Neural progenitor cell (in vitro differentiated cells): Measurements from ENCODE around the gene AFF3. TPM values are rescaled to one million over a fixed set of nuclear protein-coding genes. Genes with fewer than 3 reads are reported as not detected.

Experiments
- DNase-seq: peaks from one replicate; pipeline ENCODE4 v3.0.0-alpha.2; 2016; ENCODE audit warnings: low spot score
- H2AFZ ChIP-seq: fragments of 200-600 bp; sonication (generic); replicated peaks from 2 replicates; pipeline ENCODE4 v1.6.1; 2016; ENCODE audit warnings: antibody characterized with exemption
- H3F3A ChIP-seq: fragments of 200-600 bp; sonication (generic); 2 replicates; pipeline ENCODE4 v1.6.1; 2016; ENCODE audit warnings: antibody characterized with exemption, low read depth
- H3K27ac ChIP-seq: fragments of 200-600 bp; sonication (generic); 2 replicates; pipeline ENCODE4 v1.5.1; 2016; ENCODE audit warnings: mild to moderate bottlenecking
- H3K27me3 ChIP-seq: fragments of 200-600 bp; sonication (generic); 2 replicates; pipeline ENCODE4 v1.6.1; 2016; ENCODE audit warnings: mild to moderate bottlenecking, moderate library complexity
- H3K36me3 ChIP-seq: fragments of 200-600 bp; sonication (generic); 2 replicates; pipeline ENCODE4 v1.5.1; 2016
- H3K4me1 ChIP-seq: fragments of 200-600 bp; sonication (generic); 2 replicates; pipeline ENCODE4 v1.6.1; 2016; ENCODE audit warnings: mixed run types
- H3K4me2 ChIP-seq: fragments of 200-600 bp; sonication (generic); 2 replicates; pipeline ENCODE4 v1.6.1; 2016
- H3K4me3 ChIP-seq: fragments of 200-600 bp; sonication (generic); 2 replicates; pipeline ENCODE4 v1.5.1; 2016
- H3K79me2 ChIP-seq: fragments of 200-600 bp; sonication (generic); 2 replicates; pipeline ENCODE4 v1.6.1; 2016; ENCODE audit warnings: low read depth
- H3K9ac ChIP-seq: fragments of 200-600 bp; sonication (generic); 2 replicates; pipeline ENCODE4 v1.6.1; 2016
- H3K9me3 ChIP-seq: fragments of 200-600 bp; sonication (generic); 2 replicates; pipeline ENCODE4 v1.5.1; 2016; ENCODE audit warnings: low read depth
- H4K20me1 ChIP-seq: fragments of 200-600 bp; sonication (generic); 2 replicates; pipeline ENCODE4 v1.6.1; 2016; ENCODE audit warnings: low read depth
- H3K27ac Mint-ChIP-seq: 3 replicates; pipeline ENCODE4 v1.8.0; 2021; ENCODE audit warnings: mixed read lengths
- H3K27me3 Mint-ChIP-seq: 2 replicates; pipeline ENCODE4 v1.8.0; 2022; ENCODE audit warnings: low read depth, mild to moderate bottlenecking, inconsistent platforms, moderate library complexity, mixed read lengths; ENCODE audit not compliant: insufficient read depth
- H3K36me3 Mint-ChIP-seq: 3 replicates; pipeline ENCODE4 v1.8.0; 2021; ENCODE audit warnings: mixed read lengths
- H3K4me1 Mint-ChIP-seq: 3 replicates; pipeline ENCODE4 v1.8.0; 2021; ENCODE audit warnings: mixed read lengths
- H3K4me3 Mint-ChIP-seq: 3 replicates; pipeline ENCODE4 v1.8.0; 2021; ENCODE audit warnings: mild to moderate bottlenecking, moderate library complexity, mixed read lengths
- H3K9me3 Mint-ChIP-seq: 3 replicates; pipeline ENCODE4 v1.8.0; 2020; ENCODE audit warnings: mixed read lengths
- EZH2 ChIP-seq: fragments of 200-600 bp; sonication (generic); IDR thresholded peaks from 2 replicates; pipeline ENCODE4 v1.6.1; 2017; ENCODE audit warnings: antibody characterized with exemption, mild to moderate bottlenecking, moderate library complexity
- EZH2phosphoT487 ChIP-seq: fragments of 200-600 bp; sonication (generic); IDR thresholded peaks from 2 replicates; pipeline ENCODE4 v1.6.1; 2017; ENCODE audit warnings: antibody characterized with exemption
- total RNA-seq: library from RNA; depleted of rRNA; stranded (reverse); fragments of >200 nt; gene quantifications from 2 replicates; pipeline ENCODE4 v1.2.3, GENCODE V29; 2015; ENCODE audit warnings: low replicate concordance
- TF ChIP-seq, protein P1 (sequence below): fragments of 200-600 bp; sonication (generic); IDR thresholded peaks from 2 replicates; pipeline ENCODE4 v1.5.1; 2017; ENCODE audit warnings: antibody characterized with exemption, mild to moderate bottlenecking

AFF3 gene
- total RNA-seq, 1 donor from 2014 or later = 0.26 TPM

DNA sequence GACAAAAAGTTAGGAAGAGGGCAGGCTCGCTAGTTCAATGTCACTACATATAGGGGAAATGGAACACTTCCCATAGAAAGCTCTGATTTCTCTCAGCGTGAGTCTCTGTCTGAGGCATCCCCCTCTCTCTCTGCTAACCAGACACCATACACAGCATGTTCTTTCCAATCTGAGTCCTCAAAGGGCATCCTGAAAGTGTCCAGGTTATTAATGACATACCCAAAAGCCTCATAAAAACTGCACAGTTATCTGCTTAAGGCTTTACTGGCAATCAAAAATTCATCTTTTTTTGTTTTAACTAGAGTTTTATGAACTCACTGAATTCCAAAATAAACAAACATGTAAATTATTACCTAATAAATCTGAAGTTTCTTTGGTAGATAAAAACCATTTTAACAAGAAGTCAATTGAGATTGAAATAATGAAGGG is 137.4 kb downstream of the AFF3 start:
- Mint-ChIP-seq H3K9me3 (no peaks in the 10 kb centered on the region), H3K4me3 (no peak overlapping the region)

DNA sequence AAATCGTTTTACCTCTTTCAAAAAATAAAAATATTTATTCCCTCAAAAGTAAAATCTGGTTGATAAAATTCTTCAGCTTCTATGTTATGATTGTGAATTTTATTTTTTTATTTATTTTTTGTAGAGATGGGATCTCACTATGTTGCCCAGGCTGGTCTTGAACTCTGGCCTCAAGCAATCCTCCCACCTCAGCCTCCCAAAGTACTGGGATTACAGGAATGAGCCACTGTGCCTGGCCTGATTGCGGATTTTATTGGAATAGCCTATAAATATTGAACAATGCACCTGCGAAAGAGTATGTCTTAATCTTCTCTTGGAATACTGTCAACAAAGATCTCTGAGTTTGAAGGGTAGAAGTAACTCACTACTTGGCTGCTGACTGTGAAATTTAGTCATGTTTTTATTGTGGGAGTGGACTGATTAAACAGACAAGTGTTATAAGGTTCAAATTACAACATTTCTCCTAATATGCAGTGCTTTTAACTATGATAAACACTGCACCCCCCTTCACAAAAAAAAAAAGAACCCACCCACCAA is 138.0 kb downstream of the AFF3 start:
- H3K4me3 ChIP-seq = no peak overlapping the region
- TF ChIP-seq EZH2 = no peak
- TF ChIP-seq, protein P1, sequence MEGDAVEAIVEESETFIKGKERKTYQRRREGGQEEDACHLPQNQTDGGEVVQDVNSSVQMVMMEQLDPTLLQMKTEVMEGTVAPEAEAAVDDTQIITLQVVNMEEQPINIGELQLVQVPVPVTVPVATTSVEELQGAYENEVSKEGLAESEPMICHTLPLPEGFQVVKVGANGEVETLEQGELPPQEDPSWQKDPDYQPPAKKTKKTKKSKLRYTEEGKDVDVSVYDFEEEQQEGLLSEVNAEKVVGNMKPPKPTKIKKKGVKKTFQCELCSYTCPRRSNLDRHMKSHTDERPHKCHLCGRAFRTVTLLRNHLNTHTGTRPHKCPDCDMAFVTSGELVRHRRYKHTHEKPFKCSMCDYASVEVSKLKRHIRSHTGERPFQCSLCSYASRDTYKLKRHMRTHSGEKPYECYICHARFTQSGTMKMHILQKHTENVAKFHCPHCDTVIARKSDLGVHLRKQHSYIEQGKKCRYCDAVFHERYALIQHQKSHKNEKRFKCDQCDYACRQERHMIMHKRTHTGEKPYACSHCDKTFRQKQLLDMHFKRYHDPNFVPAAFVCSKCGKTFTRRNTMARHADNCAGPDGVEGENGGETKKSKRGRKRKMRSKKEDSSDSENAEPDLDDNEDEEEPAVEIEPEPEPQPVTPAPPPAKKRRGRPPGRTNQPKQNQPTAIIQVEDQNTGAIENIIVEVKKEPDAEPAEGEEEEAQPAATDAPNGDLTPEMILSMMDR = no peak
- TF ChIP-seq EZH2phosphoT487 = no peak
- no peak overlapping the region for H3K27ac ChIP-seq
- H3K9ac ChIP-seq = no peak overlapping the region
- Mint-ChIP-seq H3K27me3 (peaks cover 8% of the 10 kb centered on the region), H3K4me3 (no peak overlapping the region), H3K27ac (no peak overlapping the region), H3K4me1 (no peaks in the 10 kb centered on the region), H3K36me3 (peaks cover 2% of the 10 kb centered on the region), H3K9me3 (no peaks in the 10 kb centered on the region)
- no peaks in the 10 kb centered on the region for H3K36me3 ChIP-seq
- H3F3A ChIP-seq = no peaks in the 10 kb centered on the region
- H2AFZ ChIP-seq = no peak overlapping the region
- H4K20me1 ChIP-seq = no peaks in the 10 kb centered on the region
- H3K27me3 ChIP-seq = no peaks in the 10 kb centered on the region
- no peak for DNase-seq
- no peaks in the 10 kb centered on the region for H3K9me3 ChIP-seq
- H3K79me2 ChIP-seq = no peaks in the 10 kb centered on the region
- H3K4me1 ChIP-seq = no peaks in the 10 kb centered on the region
- H3K4me2 ChIP-seq = no peak overlapping the region

More for the DNA sequence above, 137.4 kb downstream of the AFF3 start:
- H3K4me2 ChIP-seq = no peak overlapping the region
- H3K9me3 ChIP-seq = no peaks in the 10 kb centered on the region
- Mint-ChIP-seq H3K27me3 (peaks cover 6% of the 10 kb centered on the region), H3K36me3 (peaks cover 2% of the 10 kb centered on the region), H3K4me1 (no peaks in the 10 kb centered on the region), H3K27ac (no peak overlapping the region)
- no peak overlapping the region for H3K9ac ChIP-seq
- H2AFZ ChIP-seq = no peak overlapping the region
- H3K27me3 ChIP-seq = no peaks in the 10 kb centered on the region
- H3K79me2 ChIP-seq = no peaks in the 10 kb centered on the region
- H3K4me3 ChIP-seq = no peak overlapping the region
- H3K4me1 ChIP-seq = no peaks in the 10 kb centered on the region
- TF ChIP-seq EZH2 (no peak), EZH2phosphoT487 (no peak)
- TF ChIP-seq, protein P1 = no peak
- H3K36me3 ChIP-seq = no peaks in the 10 kb centered on the region
- H3F3A ChIP-seq = no peaks in the 10 kb centered on the region
- no peak overlapping the region for H3K27ac ChIP-seq
- no peaks in the 10 kb centered on the region for H4K20me1 ChIP-seq
- DNase-seq = no peak

DNA sequence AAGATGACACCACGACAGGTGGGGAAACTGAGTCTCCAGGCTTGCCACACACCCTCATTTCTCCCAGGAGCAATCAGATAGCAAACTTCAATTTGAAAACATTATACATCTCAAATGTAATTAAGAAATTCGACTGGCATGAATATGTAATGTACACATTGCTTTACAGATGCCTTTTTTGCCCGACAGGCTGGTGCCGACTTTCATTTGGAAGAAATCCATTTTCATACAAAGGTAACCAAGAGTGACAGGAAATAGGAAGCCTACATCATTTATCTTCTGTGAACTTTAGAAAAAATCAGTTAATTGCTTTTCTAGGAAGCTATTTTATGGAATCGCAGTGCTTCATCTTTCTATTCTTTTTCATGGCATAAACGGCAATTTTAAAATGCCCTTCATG is 140.3 kb downstream of the AFF3 start:
- Histone ChIP-seq H3K79me2 (no peaks in the 10 kb centered on the region), H3K9ac (no peak overlapping the region), H2AFZ (no peak overlapping the region), H4K20me1 (no peaks in the 10 kb centered on the region), H3K4me2 (no peak overlapping the region), H3K4me1 (no peaks in the 10 kb centered on the region), H3K9me3 (no peaks in the 10 kb centered on the region), H3F3A (no peaks in the 10 kb centered on the region), H3K36me3 (no peaks in the 10 kb centered on the region), H3K27ac (no peak overlapping the region), H3K27me3 (no peaks in the 10 kb centered on the region), H3K4me3 (no peak overlapping the region)
- H3K27me3 Mint-ChIP-seq = peaks cover 6% of the 10 kb centered on the region
- DNase-seq = no peak
- no peaks in the 10 kb centered on the region for H3K9me3 Mint-ChIP-seq
- no peaks in the 10 kb centered on the region for H3K36me3 Mint-ChIP-seq
- no peak overlapping the region for H3K4me3 Mint-ChIP-seq
- H3K4me1 Mint-ChIP-seq = no peaks in the 10 kb centered on the region
- no peak overlapping the region for H3K27ac Mint-ChIP-seq
- TF ChIP-seq, protein P1 = no peak
- TF ChIP-seq EZH2 = no peak
- TF ChIP-seq EZH2phosphoT487 = no peak
